GM12872 (cell line): ENCODE results near the gene CTNND2.

Experiments used
- CTCF ChIP-seq: IDR thresholded peaks from 3 replicates; pipeline ENCODE4 v1.5.1; 2011; ENCODE audit warnings: low read depth, mild to moderate bottlenecking, low read length, moderate library complexity; ENCODE audit not compliant: insufficient read depth

The CTNND2 gene

DNA sequence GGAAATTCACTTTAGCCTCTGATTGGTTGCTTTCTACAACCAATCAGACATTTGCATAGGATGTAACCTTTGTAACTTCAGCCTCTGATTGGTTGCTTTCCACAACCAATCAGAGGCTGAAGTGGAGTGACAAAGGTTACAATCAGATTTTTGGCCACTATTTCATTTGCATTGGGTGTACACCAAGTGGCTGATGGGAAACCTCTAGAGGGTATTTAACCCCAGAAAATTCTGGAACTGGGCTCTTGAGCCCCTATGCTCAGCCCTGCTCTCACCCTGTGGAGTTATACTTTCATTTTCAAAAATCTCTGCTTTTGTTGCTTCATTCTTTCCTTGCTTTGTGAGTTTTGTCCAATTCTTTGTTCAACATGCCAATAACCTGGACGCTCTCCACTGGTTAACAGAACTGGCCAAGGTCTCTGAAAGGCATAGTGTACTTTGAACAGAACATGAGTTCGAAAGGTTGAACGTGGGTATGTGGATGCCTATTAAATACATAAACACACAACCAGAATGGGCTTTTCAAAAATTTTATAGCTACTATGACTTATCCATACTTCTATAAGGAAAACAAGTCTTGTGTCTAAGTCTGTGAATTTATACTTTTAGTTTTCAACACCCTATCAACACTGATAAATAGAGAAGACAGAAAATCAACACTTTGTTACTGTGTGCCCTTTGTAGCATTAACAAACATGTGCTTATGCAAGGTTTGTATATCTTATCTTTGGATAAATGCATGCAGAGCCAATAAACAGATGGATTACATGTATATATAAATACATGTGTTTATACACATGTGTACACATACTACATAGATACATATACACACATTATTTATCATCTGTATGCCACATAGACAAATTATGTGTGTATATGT lies 568.1 kb downstream of the CTNND2 start:
- no peak for TF ChIP-seq CTCF

DNA sequence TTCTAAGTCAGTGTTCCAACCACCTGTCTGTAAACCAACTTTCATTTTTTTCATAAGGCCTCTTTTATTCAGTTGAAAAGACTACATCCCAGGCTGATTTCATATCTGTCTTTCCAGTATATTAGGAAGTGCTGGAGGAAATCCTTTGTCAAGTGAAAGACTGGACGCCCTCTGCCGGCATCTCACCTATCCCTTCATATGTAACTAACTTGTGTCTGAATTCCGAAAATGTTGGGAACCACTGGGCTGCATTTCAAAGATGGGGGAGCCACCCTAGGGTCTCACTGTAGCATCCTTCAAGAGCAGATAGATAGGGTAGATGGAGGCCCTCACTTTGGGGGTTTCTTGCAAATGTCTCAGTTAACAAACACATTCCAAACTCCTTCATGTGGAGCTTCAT lies 569.8 kb downstream of the CTNND2 start:
- TF ChIP-seq CTCF, result no peak

GRCh38 chr5:11329679-11330078 lies 574.6 kb downstream of the CTNND2 start:
- no peak for TF ChIP-seq CTCF

DNA sequence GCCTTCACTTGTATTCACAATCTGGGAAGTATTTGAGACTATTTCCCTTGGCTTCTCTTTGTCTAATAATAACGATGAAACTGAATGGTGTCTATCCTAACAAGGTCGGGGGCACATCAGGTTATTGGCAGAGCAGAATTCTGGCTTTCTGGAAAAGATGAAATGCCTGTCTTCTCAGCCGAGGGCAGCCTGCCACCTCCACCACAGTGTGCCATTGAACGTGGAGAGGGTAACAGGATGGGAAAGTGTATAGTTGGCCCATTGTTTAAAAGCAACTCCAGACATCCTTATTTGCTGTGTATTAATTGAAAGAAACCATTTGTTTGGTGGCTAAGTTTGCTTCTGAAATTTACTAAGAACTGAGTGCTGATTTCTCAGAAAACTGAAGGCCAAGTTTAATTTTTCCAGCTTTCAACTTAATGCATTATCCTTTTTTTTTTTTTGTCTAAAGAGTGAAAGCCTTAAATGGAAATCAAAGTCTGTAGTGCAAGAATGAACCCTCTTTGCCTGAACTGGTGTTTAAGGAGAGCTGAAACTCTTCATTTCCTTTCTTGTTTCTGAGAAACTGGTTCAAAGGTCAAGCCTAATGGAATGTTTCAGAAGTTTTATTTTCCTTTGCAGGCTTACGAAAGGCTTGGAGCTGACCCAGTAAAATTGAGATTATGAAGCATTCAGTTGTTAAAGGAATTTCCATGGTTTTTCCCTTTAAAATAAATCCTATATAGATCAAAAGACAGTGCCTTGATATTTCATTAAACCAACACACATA lies 579.5 kb downstream of the CTNND2 start:
- no peak for TF ChIP-seq CTCF

- TF ChIP-seq CTCF, result no peak
These were observed 580.5 kb downstream of the CTNND2 start for GRCh38 chr5:11323761-11324160.

GRCh38 chr5:11322133-11322532 lies 582.1 kb downstream of the CTNND2 start:
- TF ChIP-seq CTCF, result no peak

GRCh38 chr5:11319836-11320580 lies 584.2 kb downstream of the CTNND2 start:
- no peak for TF ChIP-seq CTCF
